ENCODE results near the gene POLDIP2. TPM values are rescaled to one million over a fixed set of nuclear protein-coding genes. Genes with fewer than 3 reads are reported as not detected.

POLDIP2 gene
- total RNA-seq = 10 to 100 TPM; 40.7 to 51.2 (median 42.5) TPM
- 10 to 100 TPM; 28.3 to 41.0 TPM for polyA plus RNA-seq

DNA sequence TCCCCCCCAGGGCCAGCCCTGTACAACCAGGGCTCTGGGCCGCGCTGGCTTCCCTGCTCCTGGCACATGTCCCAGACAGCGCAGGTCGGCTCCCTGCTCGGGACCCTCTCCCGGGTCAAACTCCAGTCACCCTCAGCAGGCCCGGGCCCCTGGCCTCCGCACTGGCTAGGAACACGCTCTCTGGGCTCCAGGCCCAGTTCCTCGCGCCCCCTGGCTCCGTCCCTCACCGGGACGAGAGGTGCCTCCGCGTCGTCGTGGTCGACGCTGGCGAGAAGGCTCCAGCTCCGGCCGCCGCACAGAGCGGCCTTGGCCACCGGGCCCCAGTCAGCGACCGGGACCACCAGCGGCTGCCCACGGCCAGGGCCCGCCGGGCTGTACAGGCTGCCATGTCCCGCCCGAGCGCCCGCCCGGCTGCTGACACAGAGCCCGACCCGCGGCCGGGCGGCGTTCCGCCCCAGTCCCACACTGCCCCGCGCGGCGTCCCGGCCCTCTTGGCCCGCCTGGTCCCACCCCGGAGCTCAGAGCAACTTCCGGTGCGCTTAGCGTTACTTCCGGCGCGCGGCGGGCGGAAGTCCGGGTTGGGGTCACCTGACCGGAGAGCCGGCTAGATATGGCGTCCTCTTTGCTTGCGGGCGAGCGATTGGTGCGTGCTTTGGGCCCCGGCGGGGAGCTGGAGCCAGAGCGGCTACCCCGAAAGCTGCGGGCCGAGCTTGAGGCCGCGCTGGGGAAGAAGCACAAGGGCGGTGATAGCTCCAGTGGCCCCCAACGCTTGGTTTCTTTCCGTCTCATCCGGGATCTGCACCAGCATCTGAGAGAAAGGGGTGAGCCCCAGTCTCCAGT, at the start of gene POLDIP2:
TSS of gene POLDIP2 (minus strand) at position 467 of the 840 bp plus-strand sequence. CDS start at position 388, 79 bp downstream.
- Histone ChIP-seq H3K9me3 (no peaks in the 10 kb centered on the region), H3K4me1 (peaks cover 0 to 17% (median 16%) of the 10 kb centered on the region in 3 donors), H3K27me3 (no peaks in the 10 kb centered on the region), H3K27ac (peak within 1 kb of the TSS; percentile 81 to 92 (median 84)), H3K4me3 (peak within 1 kb of the TSS; percentile 91 to 99 (median 96)), H3K36me3 (peaks cover 3 to 50% (median 20%) of the 10 kb centered on the region in 3 donors)
- TF ChIP-seq, protein P1, sequence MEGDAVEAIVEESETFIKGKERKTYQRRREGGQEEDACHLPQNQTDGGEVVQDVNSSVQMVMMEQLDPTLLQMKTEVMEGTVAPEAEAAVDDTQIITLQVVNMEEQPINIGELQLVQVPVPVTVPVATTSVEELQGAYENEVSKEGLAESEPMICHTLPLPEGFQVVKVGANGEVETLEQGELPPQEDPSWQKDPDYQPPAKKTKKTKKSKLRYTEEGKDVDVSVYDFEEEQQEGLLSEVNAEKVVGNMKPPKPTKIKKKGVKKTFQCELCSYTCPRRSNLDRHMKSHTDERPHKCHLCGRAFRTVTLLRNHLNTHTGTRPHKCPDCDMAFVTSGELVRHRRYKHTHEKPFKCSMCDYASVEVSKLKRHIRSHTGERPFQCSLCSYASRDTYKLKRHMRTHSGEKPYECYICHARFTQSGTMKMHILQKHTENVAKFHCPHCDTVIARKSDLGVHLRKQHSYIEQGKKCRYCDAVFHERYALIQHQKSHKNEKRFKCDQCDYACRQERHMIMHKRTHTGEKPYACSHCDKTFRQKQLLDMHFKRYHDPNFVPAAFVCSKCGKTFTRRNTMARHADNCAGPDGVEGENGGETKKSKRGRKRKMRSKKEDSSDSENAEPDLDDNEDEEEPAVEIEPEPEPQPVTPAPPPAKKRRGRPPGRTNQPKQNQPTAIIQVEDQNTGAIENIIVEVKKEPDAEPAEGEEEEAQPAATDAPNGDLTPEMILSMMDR (IDR thresholded peaks at IDR 0.05) = no peak
- DNase-seq (peak; percentile 94 to 99 (median 95)), FAIRE-seq (no peak), ATAC-seq (peak; percentile 98 to 99 (median 99))
- intact Hi-C loops (cut with DNase I) = no loop called here
- WGBS, 2 donors = 0% methylated on average over 73 to 80 of the region's 80 CpGs

DNA sequence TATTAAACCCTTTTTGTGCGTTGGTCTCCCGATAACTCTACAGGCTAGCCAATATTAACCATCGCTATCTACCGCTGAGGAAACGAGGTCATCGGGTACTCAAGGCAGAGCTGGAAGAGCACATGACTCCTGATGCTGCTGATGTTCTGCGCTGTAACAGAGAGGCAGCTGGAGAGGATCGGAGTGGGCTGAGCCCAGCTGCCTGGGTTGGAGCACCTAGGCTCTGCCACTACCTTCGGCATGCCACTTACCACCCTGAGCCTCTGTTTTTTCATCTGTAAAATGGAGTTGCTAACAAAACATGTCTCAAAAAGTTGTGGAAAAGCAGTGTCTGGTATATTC, 49.1 kb upstream of the POLDIP2 start:
- FAIRE-seq = no peak
- Histone ChIP-seq H3K27me3 (no peaks in the 10 kb centered on the region), H3K4me3 (peak overlapping the region; percentile 69 to 91 (median 80)), H3K9me3 (no peaks in the 10 kb centered on the region), H3K4me1 (peaks cover 0 to 13% (median 4%) of the 10 kb centered on the region in 3 donors), H3K27ac (peak overlapping the region in 2 of 4 donors; percentile 38 to 57), H3K36me3 (no peaks in the 10 kb centered on the region)
- WGBS, 2 donors = 18 to 20% methylated on average over 9 of the region's 9 CpGs
- TF ChIP-seq, protein P1 (IDR thresholded peaks at IDR 0.05) = no peak
- no peak for DNase-seq
- peak; percentile 14 to 38 (median 26) for ATAC-seq
- intact Hi-C loops (cut with DNase I) = no loop called here

- peak; percentile 71 to 79 (median 78) for ATAC-seq
- no peaks in the 10 kb centered on the region for H3K27me3 ChIP-seq
- DNase-seq = peak; percentile 59 to 86 (median 70)
- H3K4me3 ChIP-seq = peak within 1 kb of the TSS; percentile 69 to 91 (median 80)
- no peak for FAIRE-seq
- H3K9me3 ChIP-seq = no peaks in the 10 kb centered on the region
- H3K4me1 ChIP-seq = peaks cover 0 to 13% (median 4%) of the 10 kb centered on the region in 3 donors
- H3K36me3 ChIP-seq = no peaks in the 10 kb centered on the region
- H3K27ac ChIP-seq = peak within 1 kb of the TSS; percentile 37 to 57 (median 38)
- WGBS, 2 donors = 1% methylated on average over 48 to 70 of the region's 70 CpGs
- intact Hi-C loops (cut with DNase I) = no loop called here
- TF ChIP-seq, protein P1 (IDR thresholded peaks at IDR 0.05) = no peak
Measured at GRCh38 chr17:28405632-28406472, 48.5 kb upstream of the POLDIP2 start, which contains the start of gene SLC46A1. Gene SLC46A1 (minus strand): TSS chr17:28406212. CDS start chr17:28406114, 98 bp downstream.

DNA sequence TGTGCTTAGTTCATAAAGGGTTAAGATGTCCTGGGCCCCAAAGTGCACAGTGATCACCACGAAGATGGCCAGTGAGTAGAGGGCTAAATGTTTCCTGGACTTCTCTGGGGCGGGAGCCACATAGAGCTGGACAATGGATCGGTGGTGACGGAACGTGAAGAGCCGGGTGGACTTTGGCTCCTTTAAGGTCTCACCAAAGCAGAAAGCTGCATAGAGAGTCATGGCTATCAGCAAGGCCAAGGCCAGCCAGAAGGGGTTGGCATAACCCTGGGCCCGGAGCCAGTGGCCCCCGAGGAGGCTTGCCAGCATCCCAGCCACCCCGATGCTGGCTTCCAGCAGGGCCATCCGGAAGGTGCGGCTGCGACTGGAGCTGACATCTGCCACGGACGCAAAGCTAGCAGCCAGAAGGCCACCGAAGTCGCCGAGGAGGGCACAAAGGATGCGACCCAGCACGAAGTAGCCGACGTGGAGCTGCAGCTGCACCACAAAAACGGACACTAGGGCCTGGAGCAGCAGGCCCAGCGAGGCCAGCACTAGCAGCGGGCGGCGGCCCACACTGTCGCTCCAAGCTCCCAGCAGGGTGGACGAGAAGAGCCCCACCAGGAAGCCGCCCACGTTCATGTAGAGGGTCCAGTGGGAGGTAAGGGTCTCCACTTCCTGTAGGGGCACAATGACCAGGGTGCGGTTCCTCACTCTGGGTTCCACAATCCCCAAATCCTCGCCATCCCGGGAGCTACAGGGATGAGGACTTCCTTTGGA, 47.7 kb upstream of the POLDIP2 start:
- no peak for FAIRE-seq
- TF ChIP-seq, protein P1 (IDR thresholded peaks at IDR 0.05) = no peak
- peak; percentile 63 to 86 (median 70) for DNase-seq
- intact Hi-C loops (cut with DNase I) = no loop called here
- H3K4me3 ChIP-seq = peak overlapping the region; percentile 69 to 91 (median 80)
- peak overlapping the region; percentile 16 to 57 (median 38) for H3K27ac ChIP-seq
- WGBS, 2 donors = 11 to 18% methylated on average over 32 to 33 of the region's 33 CpGs
- no peaks in the 10 kb centered on the region for H3K9me3 ChIP-seq
- ATAC-seq = peak; percentile 44 to 72 (median 68)
- H3K4me1 ChIP-seq = peaks cover 0 to 13% (median 4%) of the 10 kb centered on the region in 3 donors
- H3K36me3 ChIP-seq = no peaks in the 10 kb centered on the region
- H3K27me3 ChIP-seq = no peaks in the 10 kb centered on the region

Data from pancreas (tissue), 10 donors.